CD8-positive, alpha-beta memory T cell (primary cell): ENCODE data around the gene CD109. TPM values are rescaled to one million over a fixed set of nuclear protein-coding genes. Genes with fewer than 3 reads are reported as not detected.

ENCODE experiments used
- CTCF ChIA-PET: fragments of 350-600 bp; sonication (Branson Sonifier 250); formaldehyde crosslinking; loops from one replicate; lab custom pipeline; 2021; ENCODE audit warnings: antibody characterized with exemption; lab: Charles Lee
- POLR2A ChIA-PET: fragments of 350-600 bp; sonication (Branson Sonifier 250); formaldehyde crosslinking; loops from one replicate; lab custom pipeline; 2021; ENCODE audit warnings: antibody characterized with exemption; lab: Charles Lee
- DNase-seq, 5 donors: peaks; one replicate each; pipeline versions ENCODE4 v3.0.0 to v3.0.0-alpha.2; 2020 to 2022; ENCODE audit warnings: mixed read lengths in 1 of 5
- H3K27ac ChIP-seq: one replicate; pipeline ENCODE4 v1.7.0; 2013; ENCODE audit warnings: low read depth, mild to moderate bottlenecking, low read length, moderate library complexity
- H3K27me3 ChIP-seq: 2 replicates; pipeline ENCODE4 v1.7.0; 2013; ENCODE audit warnings: low read length, mild to moderate bottlenecking; ENCODE audit not compliant: insufficient read depth, poor library complexity, severe bottlenecking
- H3K36me3 ChIP-seq: 2 replicates; pipeline ENCODE4 v1.7.0; 2013; ENCODE audit warnings: mild to moderate bottlenecking, low read length, moderate library complexity; ENCODE audit not compliant: insufficient read depth
- H3K4me1 ChIP-seq: 2 replicates; pipeline ENCODE4 v1.7.0; 2013; ENCODE audit warnings: mild to moderate bottlenecking, low read length, moderate library complexity; ENCODE audit not compliant: insufficient read depth
- H3K4me3 ChIP-seq: 2 replicates; pipeline ENCODE4 v1.7.0; 2013; ENCODE audit warnings: mild to moderate bottlenecking, low read length
- H3K9me3 ChIP-seq: 2 replicates; pipeline ENCODE4 v1.7.0; 2013; ENCODE audit warnings: mild to moderate bottlenecking, low read length
- H3K27ac Mint-ChIP-seq, 8 donors: one replicate each; pipeline ENCODE4 v1.8.0; 2020 to 2021; ENCODE audit warnings: mixed read lengths in 8 of 8, mild to moderate bottlenecking in 6 of 8, inconsistent platforms in 3 of 8, moderate library complexity in 3 of 8
- H3K27me3 Mint-ChIP-seq, 2 donors: one replicate each; pipeline ENCODE4 v1.8.0; 2020 to 2021; ENCODE audit warnings: mixed read lengths in 2 of 2, mild to moderate bottlenecking in 1 of 2, moderate library complexity in 1 of 2
- H3K36me3 Mint-ChIP-seq, 3 donors: one replicate each; pipeline ENCODE4 v1.8.0; 2020 to 2021; ENCODE audit warnings: mixed read lengths in 3 of 3, inconsistent platforms in 1 of 3, mild to moderate bottlenecking in 1 of 3
- H3K4me1 Mint-ChIP-seq, 3 donors: one replicate each; pipeline ENCODE4 v1.8.0; 2020 to 2021; ENCODE audit warnings: mixed read lengths in 3 of 3, inconsistent platforms in 1 of 3, mild to moderate bottlenecking in 1 of 3
- H3K4me3 Mint-ChIP-seq, 7 donors: one replicate each; pipeline ENCODE4 v1.8.0; 2020 to 2021; ENCODE audit warnings: mixed read lengths in 7 of 7, mild to moderate bottlenecking in 6 of 7, moderate library complexity in 4 of 7, inconsistent platforms in 2 of 7
- H3K9me3 Mint-ChIP-seq, 5 donors: one replicate each; pipeline ENCODE4 v1.8.0; 2020 to 2022; ENCODE audit warnings: mixed read lengths in 5 of 5, mild to moderate bottlenecking in 3 of 5, moderate library complexity in 2 of 5, inconsistent platforms in 1 of 5
- polyA plus RNA-seq: library from polyadenylated mRNA; unstranded; fragments of 300-500 nt; fragmentation: Illumina TruSeq; gene quantifications from one replicate; pipeline ENCODE4 v1.2.3, GENCODE V29; 2021
- total RNA-seq, 2 experiments: library from RNA; stranded (reverse); gene quantifications; one replicate each; pipeline ENCODE4 v1.2.3, GENCODE V29; 2021

Gene CD109
- total and polyA plus RNA-seq, 3 experiments from 2014 or later, result 22.8 to 24.5 TPM; not detected in 1

DNA sequence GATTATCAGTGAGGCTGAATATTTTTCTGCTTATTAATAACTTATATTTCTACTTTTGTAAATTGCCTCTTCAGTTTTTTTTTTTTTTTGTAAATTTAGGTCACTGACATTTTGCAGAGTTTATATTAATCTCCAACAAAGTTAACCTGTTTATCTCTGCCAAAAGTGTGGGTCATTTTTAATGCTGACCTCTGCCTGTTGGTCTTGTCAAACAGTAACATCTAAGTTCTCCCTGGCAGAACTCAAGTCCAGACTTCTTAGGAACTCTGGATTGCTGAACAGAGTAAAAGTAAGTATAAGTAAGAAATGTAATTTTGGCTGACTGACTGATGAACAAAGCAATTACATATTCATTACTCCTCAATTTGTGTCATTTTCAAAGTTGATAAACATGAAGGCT is 83.9 kb downstream of the CD109 start:
- Mint-ChIP-seq H3K27ac (no peak overlapping the region), H3K4me1 (no peaks in the 10 kb centered on the region), H3K9me3 (no peaks in the 10 kb centered on the region), H3K4me3 (no peak overlapping the region), H3K27me3 (peaks cover 2 to 5% of the 10 kb centered on the region in 2 donors), H3K36me3 (no peaks in the 10 kb centered on the region)
- H3K9me3 ChIP-seq, result no peaks in the 10 kb centered on the region
- H3K4me3 ChIP-seq, result no peak overlapping the region
- H3K27ac ChIP-seq, result no peak overlapping the region
- H3K27me3 ChIP-seq, result no peaks in the 10 kb centered on the region
- ChIA-PET POLR2A (no interaction called here), CTCF (no interaction called here)
- no peaks in the 10 kb centered on the region for H3K4me1 ChIP-seq
- H3K36me3 ChIP-seq, result no peaks in the 10 kb centered on the region
- no peak for DNase-seq

DNA sequence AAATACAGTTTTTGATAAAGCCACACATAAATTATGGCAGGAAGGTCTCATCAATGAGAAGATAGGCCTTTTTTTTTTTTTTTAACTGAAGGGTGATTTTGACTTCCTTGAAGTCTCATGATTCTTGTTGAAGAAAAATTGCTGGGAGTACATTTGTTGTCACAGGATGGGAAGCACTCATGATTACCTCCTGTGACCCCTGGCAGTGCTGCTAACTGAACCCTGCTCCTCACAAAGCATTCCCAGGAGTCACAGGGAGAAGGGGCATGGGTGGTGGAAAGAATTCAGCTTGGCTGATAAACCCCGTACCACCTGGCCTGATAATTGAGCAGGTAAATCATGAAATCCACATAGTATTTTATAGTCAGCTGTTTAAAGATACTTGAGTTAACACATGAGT is 86.9 kb downstream of the CD109 start:
- Histone ChIP-seq H3K9me3 (no peaks in the 10 kb centered on the region), H3K27me3 (no peaks in the 10 kb centered on the region), H3K36me3 (no peaks in the 10 kb centered on the region), H3K4me3 (no peak overlapping the region), H3K4me1 (no peaks in the 10 kb centered on the region), H3K27ac (no peak overlapping the region)
- Mint-ChIP-seq H3K27ac (no peak overlapping the region), H3K9me3 (no peaks in the 10 kb centered on the region), H3K27me3 (peaks cover 0 to 5% of the 10 kb centered on the region in 2 donors), H3K4me1 (no peaks in the 10 kb centered on the region), H3K4me3 (no peak overlapping the region), H3K36me3 (no peaks in the 10 kb centered on the region)
- CTCF ChIA-PET, result interaction anchor here (1.1 kb wide), 1 partner anchor 9 kb away, joined by 3 read pairs; no protein-coding TSS in a partner anchor
- DNase-seq, result no peak
- POLR2A ChIA-PET, result no interaction called here

- Mint-ChIP-seq H3K4me1 (no peaks in the 10 kb centered on the region), H3K27ac (no peak overlapping the region), H3K4me3 (no peak overlapping the region), H3K9me3 (no peaks in the 10 kb centered on the region), H3K36me3 (no peaks in the 10 kb centered on the region), H3K27me3 (peaks cover 0 to 5% of the 10 kb centered on the region in 2 donors)
- Histone ChIP-seq H3K4me1 (no peaks in the 10 kb centered on the region), H3K27ac (no peak overlapping the region), H3K36me3 (no peaks in the 10 kb centered on the region), H3K4me3 (no peak overlapping the region), H3K9me3 (no peaks in the 10 kb centered on the region), H3K27me3 (no peaks in the 10 kb centered on the region)
- CTCF ChIA-PET, result no interaction called here
- POLR2A ChIA-PET, result no interaction called here
- DNase-seq, result no peak
Measured at GRCh38 chr6:73784726-73785505, 88.9 kb downstream of the CD109 start.

- ChIA-PET POLR2A (no interaction called here), CTCF (no interaction called here)
- Histone ChIP-seq H3K36me3 (no peaks in the 10 kb centered on the region), H3K9me3 (no peaks in the 10 kb centered on the region), H3K4me3 (no peak overlapping the region), H3K27ac (no peak overlapping the region), H3K27me3 (no peaks in the 10 kb centered on the region), H3K4me1 (no peaks in the 10 kb centered on the region)
- peaks cover 0 to 8% of the 10 kb centered on the region in 2 donors for H3K27me3 Mint-ChIP-seq
- H3K4me3 Mint-ChIP-seq, result no peak overlapping the region
- no peaks in the 10 kb centered on the region for H3K4me1 Mint-ChIP-seq
- H3K27ac Mint-ChIP-seq, result no peak overlapping the region
- no peaks in the 10 kb centered on the region for H3K36me3 Mint-ChIP-seq
- DNase-seq, result no peak
- peaks cover 0 to 2% (median 0%) of the 10 kb centered on the region in 5 donors for H3K9me3 Mint-ChIP-seq
Measured at GRCh38 chr6:73790574-73790973, 94.6 kb downstream of the CD109 start.

DNA sequence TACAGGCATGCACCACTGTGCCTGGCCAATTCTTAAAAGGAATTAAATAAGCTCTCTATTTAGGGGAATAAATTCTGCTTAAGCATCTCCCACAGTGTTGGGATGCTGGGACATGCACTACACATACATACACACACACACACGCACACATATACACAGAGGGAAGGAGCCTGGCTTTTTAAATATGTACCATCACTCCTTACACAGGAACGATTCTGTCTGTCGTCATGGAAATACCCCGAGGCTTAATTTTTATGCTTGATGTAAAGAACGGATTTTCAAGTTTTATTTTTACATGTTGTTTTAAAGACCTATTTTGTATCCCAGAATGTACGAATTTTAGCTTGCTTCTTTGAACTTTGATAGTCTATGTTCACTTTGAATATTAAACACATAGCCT is 95.3 kb downstream of the CD109 start:
- H3K27ac Mint-ChIP-seq, result no peak overlapping the region
- DNase-seq, result no peak
- no peaks in the 10 kb centered on the region for H3K4me1 Mint-ChIP-seq
- H3K27ac ChIP-seq, result no peak overlapping the region
- H3K36me3 ChIP-seq, result no peaks in the 10 kb centered on the region
- no peaks in the 10 kb centered on the region for H3K36me3 Mint-ChIP-seq
- H3K4me3 Mint-ChIP-seq, result no peak overlapping the region
- CTCF ChIA-PET, result no interaction called here
- H3K4me1 ChIP-seq, result no peaks in the 10 kb centered on the region
- POLR2A ChIA-PET, result no interaction called here
- H3K27me3 ChIP-seq, result no peaks in the 10 kb centered on the region
- H3K9me3 ChIP-seq, result no peaks in the 10 kb centered on the region
- H3K27me3 Mint-ChIP-seq, result peaks cover 0 to 8% of the 10 kb centered on the region in 2 donors
- H3K4me3 ChIP-seq, result no peak overlapping the region
- H3K9me3 Mint-ChIP-seq, result peaks cover 0 to 2% (median 0%) of the 10 kb centered on the region in 5 donors

DNA sequence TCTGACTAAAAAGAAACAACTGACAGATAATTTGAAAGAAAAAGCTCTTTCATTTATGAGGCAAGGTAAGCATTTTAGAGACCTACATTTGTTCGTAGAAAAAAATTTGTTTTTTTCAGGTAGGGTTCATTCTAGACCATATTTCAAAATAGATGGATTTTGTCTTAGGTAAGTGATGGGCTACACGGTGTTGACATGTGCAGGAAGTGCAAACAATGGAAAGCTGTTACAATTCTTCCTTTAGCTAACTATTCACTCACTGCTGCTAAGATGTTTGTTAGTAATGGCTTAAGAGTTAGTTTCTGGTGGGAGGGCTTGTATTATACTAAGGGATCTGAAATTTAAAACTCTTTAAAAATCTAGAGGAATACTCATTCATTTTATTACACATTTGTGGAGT is 96.7 kb downstream of the CD109 start:
- no peak overlapping the region for H3K27ac Mint-ChIP-seq
- Histone ChIP-seq H3K4me3 (no peak overlapping the region), H3K9me3 (no peaks in the 10 kb centered on the region), H3K27ac (no peak overlapping the region), H3K36me3 (no peaks in the 10 kb centered on the region), H3K4me1 (no peaks in the 10 kb centered on the region), H3K27me3 (no peaks in the 10 kb centered on the region)
- POLR2A ChIA-PET, result no interaction called here
- H3K9me3 Mint-ChIP-seq, result peaks cover 0 to 2% (median 0%) of the 10 kb centered on the region in 5 donors
- DNase-seq, result no peak
- H3K4me3 Mint-ChIP-seq, result no peak overlapping the region
- no peaks in the 10 kb centered on the region for H3K36me3 Mint-ChIP-seq
- CTCF ChIA-PET, result no interaction called here
- no peaks in the 10 kb centered on the region for H3K4me1 Mint-ChIP-seq
- H3K27me3 Mint-ChIP-seq, result peaks cover 0 to 8% of the 10 kb centered on the region in 2 donors

DNA sequence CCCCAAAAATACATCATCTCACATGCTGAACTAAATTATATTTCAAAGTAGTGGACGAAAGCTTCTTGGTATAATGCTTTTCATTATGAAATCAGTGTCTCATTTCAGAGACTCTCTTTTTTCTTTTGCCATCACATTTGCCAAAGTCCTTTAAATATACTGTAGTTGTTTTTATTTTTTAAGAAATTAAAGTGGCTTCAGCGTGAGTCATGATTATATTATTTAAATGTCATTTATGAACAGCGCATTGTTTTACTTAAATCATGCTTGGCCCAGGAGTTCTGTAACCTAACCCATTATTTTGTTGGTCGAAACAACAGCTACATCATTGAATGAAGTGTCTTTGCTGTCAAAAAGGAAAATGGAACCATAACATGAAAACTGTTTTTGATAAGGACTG is 100.9 kb downstream of the CD109 start:
- ChIA-PET CTCF (no interaction called here), POLR2A (no interaction called here)
- H3K4me1 Mint-ChIP-seq, result no peaks in the 10 kb centered on the region
- no peak overlapping the region for H3K4me3 Mint-ChIP-seq
- no peaks in the 10 kb centered on the region for H3K4me1 ChIP-seq
- no peak overlapping the region for H3K27ac ChIP-seq
- H3K36me3 Mint-ChIP-seq, result no peaks in the 10 kb centered on the region
- no peak for DNase-seq
- H3K27me3 ChIP-seq, result no peaks in the 10 kb centered on the region
- peaks cover 0 to 3% of the 10 kb centered on the region in 2 donors for H3K27me3 Mint-ChIP-seq
- peaks cover 0 to 2% (median 0%) of the 10 kb centered on the region in 5 donors for H3K9me3 Mint-ChIP-seq
- H3K4me3 ChIP-seq, result no peak overlapping the region
- H3K9me3 ChIP-seq, result no peaks in the 10 kb centered on the region
- no peaks in the 10 kb centered on the region for H3K36me3 ChIP-seq
- H3K27ac Mint-ChIP-seq, result no peak overlapping the region

DNA sequence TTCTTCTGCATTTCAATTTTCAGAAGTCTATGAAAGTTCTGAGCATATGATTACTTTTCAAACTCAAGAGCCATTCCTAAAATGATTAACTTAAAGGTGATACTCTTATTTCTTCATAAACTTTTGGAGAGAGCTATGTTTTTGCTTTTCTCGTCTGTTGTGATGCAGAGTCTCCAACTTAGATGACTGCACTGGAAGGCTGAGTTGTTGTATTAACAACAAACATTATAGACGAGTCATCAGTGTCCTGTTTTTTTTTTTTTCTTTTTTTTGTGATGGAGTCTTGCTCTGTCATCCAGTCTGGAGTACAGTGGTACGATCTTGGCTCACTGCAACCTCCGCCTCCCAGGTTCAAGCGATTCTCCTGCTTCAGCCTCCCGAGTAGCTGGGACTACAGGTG is 101.9 kb downstream of the CD109 start:
- ChIA-PET POLR2A (no interaction called here), CTCF (no interaction called here)
- no peak overlapping the region for H3K4me3 ChIP-seq
- Mint-ChIP-seq H3K4me1 (no peaks in the 10 kb centered on the region), H3K4me3 (no peak overlapping the region), H3K27me3 (peaks cover 0 to 3% of the 10 kb centered on the region in 2 donors), H3K27ac (no peak overlapping the region), H3K9me3 (peaks cover 0 to 2% (median 0%) of the 10 kb centered on the region in 5 donors), H3K36me3 (no peaks in the 10 kb centered on the region)
- no peak for DNase-seq
- H3K27ac ChIP-seq, result no peak overlapping the region
- no peaks in the 10 kb centered on the region for H3K36me3 ChIP-seq
- no peaks in the 10 kb centered on the region for H3K9me3 ChIP-seq
- no peaks in the 10 kb centered on the region for H3K27me3 ChIP-seq
- no peaks in the 10 kb centered on the region for H3K4me1 ChIP-seq
